ENCODE data around the gene CDH11.

CDH11 gene

GRCh38 chr16:64983963-64984362 is 137.9 kb downstream of the CDH11 start:
- TF ChIP-seq REST (IDR thresholded peaks at IDR 0.05; ENCODE audit: insufficient read depth in 1 of 2, low read depth in 2 of 2, low read length in 2 of 2) (no peak), TAF1 (IDR thresholded peaks at IDR 0.05; ENCODE audit: borderline replicate concordance, insufficient read depth, low read length) (no peak), POLR2AphosphoS5 (IDR thresholded peaks at IDR 0.05; ENCODE audit: low read depth, low read length) (no peak), SIN3A (IDR thresholded peaks at IDR 0.05; ENCODE audit: borderline replicate concordance, insufficient read depth, low read length) (no peak), FOXP2 (optimal IDR thresholded peaks at IDR 0.05; ENCODE audit: borderline replicate concordance, extremely low read depth, extremely low read length, insufficient read depth) (no peak)

DNA sequence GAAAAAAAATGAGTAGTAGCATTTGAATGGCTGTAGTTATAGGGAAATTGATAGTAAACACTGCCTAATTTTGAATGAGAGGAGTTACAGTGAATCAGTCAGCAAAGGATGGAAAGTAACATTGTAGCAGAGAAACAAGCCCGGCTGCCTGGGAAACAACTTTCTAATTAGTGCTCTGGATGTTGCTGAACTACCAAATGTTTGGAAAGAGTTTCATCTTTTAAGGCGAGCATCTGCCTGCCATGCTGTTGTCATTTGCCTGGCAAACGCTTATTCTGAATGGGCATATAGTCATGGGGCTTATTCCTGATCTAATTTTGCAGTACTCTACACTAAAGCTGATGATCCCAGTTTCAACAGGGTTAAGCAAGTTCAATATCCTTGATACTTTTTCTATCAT is 138.6 kb downstream of the CDH11 start:
- TF ChIP-seq REST (IDR thresholded peaks at IDR 0.05; ENCODE audit: insufficient read depth in 1 of 2, low read depth in 2 of 2, low read length in 2 of 2) (no peak), FOXP2 (optimal IDR thresholded peaks at IDR 0.05; ENCODE audit: borderline replicate concordance, extremely low read depth, extremely low read length, insufficient read depth) (no peak), TAF1 (IDR thresholded peaks at IDR 0.05; ENCODE audit: borderline replicate concordance, insufficient read depth, low read length) (no peak), POLR2AphosphoS5 (IDR thresholded peaks at IDR 0.05; ENCODE audit: low read depth, low read length) (no peak), SIN3A (IDR thresholded peaks at IDR 0.05; ENCODE audit: borderline replicate concordance, insufficient read depth, low read length) (no peak)

- TF ChIP-seq TAF1 (IDR thresholded peaks at IDR 0.05; ENCODE audit: borderline replicate concordance, insufficient read depth, low read length) (no peak), SIN3A (IDR thresholded peaks at IDR 0.05; ENCODE audit: borderline replicate concordance, insufficient read depth, low read length) (no peak), REST (IDR thresholded peaks at IDR 0.05; ENCODE audit: insufficient read depth in 1 of 2, low read depth in 2 of 2, low read length in 2 of 2) (no peak), FOXP2 (optimal IDR thresholded peaks at IDR 0.05; ENCODE audit: borderline replicate concordance, extremely low read depth, extremely low read length, insufficient read depth) (no peak), POLR2AphosphoS5 (IDR thresholded peaks at IDR 0.05; ENCODE audit: low read depth, low read length) (no peak)
Measured at GRCh38 chr16:64982581-64982980, 139.3 kb downstream of the CDH11 start.

- TF ChIP-seq POLR2AphosphoS5 (IDR thresholded peaks at IDR 0.05; ENCODE audit: low read depth, low read length), result no peak
- no peak for TF ChIP-seq SIN3A (IDR thresholded peaks at IDR 0.05; ENCODE audit: borderline replicate concordance, insufficient read depth, low read length)
- TF ChIP-seq REST (IDR thresholded peaks at IDR 0.05; ENCODE audit: insufficient read depth in 1 of 2, low read depth in 2 of 2, low read length in 2 of 2), result no peak
- no peak for TF ChIP-seq FOXP2 (optimal IDR thresholded peaks at IDR 0.05; ENCODE audit: borderline replicate concordance, extremely low read depth, extremely low read length, insufficient read depth)
- TF ChIP-seq TAF1 (IDR thresholded peaks at IDR 0.05; ENCODE audit: borderline replicate concordance, insufficient read depth, low read length), result no peak
Measured at GRCh38 chr16:64981568-64982281, 140.1 kb downstream of the CDH11 start.

Measured in PFSK-1 (cell line).